Measurements from ENCODE around the gene EHBP1.

Gene EHBP1

GRCh38 chr2:62933398-62933917 lies 227.9 kb downstream of the EHBP1 start:
- no peak overlapping the region for H3K4me3 ChIP-seq (ENCODE audit: low read length)
- TF ChIP-seq, protein P1, sequence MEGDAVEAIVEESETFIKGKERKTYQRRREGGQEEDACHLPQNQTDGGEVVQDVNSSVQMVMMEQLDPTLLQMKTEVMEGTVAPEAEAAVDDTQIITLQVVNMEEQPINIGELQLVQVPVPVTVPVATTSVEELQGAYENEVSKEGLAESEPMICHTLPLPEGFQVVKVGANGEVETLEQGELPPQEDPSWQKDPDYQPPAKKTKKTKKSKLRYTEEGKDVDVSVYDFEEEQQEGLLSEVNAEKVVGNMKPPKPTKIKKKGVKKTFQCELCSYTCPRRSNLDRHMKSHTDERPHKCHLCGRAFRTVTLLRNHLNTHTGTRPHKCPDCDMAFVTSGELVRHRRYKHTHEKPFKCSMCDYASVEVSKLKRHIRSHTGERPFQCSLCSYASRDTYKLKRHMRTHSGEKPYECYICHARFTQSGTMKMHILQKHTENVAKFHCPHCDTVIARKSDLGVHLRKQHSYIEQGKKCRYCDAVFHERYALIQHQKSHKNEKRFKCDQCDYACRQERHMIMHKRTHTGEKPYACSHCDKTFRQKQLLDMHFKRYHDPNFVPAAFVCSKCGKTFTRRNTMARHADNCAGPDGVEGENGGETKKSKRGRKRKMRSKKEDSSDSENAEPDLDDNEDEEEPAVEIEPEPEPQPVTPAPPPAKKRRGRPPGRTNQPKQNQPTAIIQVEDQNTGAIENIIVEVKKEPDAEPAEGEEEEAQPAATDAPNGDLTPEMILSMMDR (IDR thresholded peaks at IDR 0.05; ENCODE audit: insufficient read depth, low read depth, low read length, missing control alignments): no peak

GRCh38 chr2:62934517-62934916 lies 229.0 kb downstream of the EHBP1 start:
- DNase-seq (ENCODE audit: low read depth): no peak
- TF ChIP-seq, protein P1 (IDR thresholded peaks at IDR 0.05; ENCODE audit: insufficient read depth, low read depth, low read length, missing control alignments): no peak
- no peak overlapping the region for H3K4me3 ChIP-seq (ENCODE audit: low read length)

More at GRCh38 chr2:62933398-62933917, 227.9 kb downstream of the EHBP1 start:
- DNase-seq (ENCODE audit: low read depth): no peak

- no peak for DNase-seq (ENCODE audit: low read depth)
- TF ChIP-seq, protein P1 (IDR thresholded peaks at IDR 0.05; ENCODE audit: insufficient read depth, low read depth, low read length, missing control alignments): no peak
- H3K4me3 ChIP-seq (ENCODE audit: low read length): no peak overlapping the region
Observed at GRCh38 chr2:62938126-62938525, 232.6 kb downstream of the EHBP1 start.

- DNase-seq (ENCODE audit: low read depth): peak; percentile 95
- TF ChIP-seq, protein P1 (IDR thresholded peaks at IDR 0.05; ENCODE audit: insufficient read depth, low read depth, low read length, missing control alignments): no peak
- H3K4me3 ChIP-seq (ENCODE audit: low read length): no peak overlapping the region
Observed at GRCh38 chr2:62939735-62940491, 234.4 kb downstream of the EHBP1 start.

GRCh38 chr2:62940697-62941096 lies 235.2 kb downstream of the EHBP1 start:
- DNase-seq (ENCODE audit: low read depth): no peak
- TF ChIP-seq, protein P1 (IDR thresholded peaks at IDR 0.05; ENCODE audit: insufficient read depth, low read depth, low read length, missing control alignments): no peak
- no peak overlapping the region for H3K4me3 ChIP-seq (ENCODE audit: low read length)

DNA sequence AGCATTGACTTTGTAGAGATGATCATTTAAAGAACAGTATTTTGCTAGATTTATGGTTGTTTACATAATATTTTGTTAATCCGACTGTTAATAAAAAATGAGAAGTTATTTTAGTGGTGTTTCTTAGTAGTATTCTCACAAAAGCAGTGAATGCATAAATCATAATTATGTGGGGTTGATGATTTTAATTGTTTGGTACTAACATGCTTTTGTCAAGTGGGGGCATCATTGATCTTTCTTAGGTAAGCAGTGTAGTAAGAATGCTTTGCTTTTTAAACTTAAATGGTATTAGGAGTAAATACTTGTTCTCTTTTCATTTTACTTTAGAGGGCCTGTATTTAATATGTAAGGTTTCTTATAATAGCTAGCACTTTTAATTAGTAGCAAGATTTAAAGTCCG lies 235.9 kb downstream of the EHBP1 start:
- TF ChIP-seq, protein P1 (IDR thresholded peaks at IDR 0.05; ENCODE audit: insufficient read depth, low read depth, low read length, missing control alignments): no peak
- DNase-seq (ENCODE audit: low read depth): no peak
- no peak overlapping the region for H3K4me3 ChIP-seq (ENCODE audit: low read length)

GRCh38 chr2:62944362-62944761 lies 238.8 kb downstream of the EHBP1 start:
- no peak for DNase-seq (ENCODE audit: low read depth)
- H3K4me3 ChIP-seq (ENCODE audit: low read length): no peak overlapping the region
- TF ChIP-seq, protein P1 (IDR thresholded peaks at IDR 0.05; ENCODE audit: insufficient read depth, low read depth, low read length, missing control alignments): no peak
